ENCODE measurements around the gene CATSPERZ.

Gene CATSPERZ

DNA sequence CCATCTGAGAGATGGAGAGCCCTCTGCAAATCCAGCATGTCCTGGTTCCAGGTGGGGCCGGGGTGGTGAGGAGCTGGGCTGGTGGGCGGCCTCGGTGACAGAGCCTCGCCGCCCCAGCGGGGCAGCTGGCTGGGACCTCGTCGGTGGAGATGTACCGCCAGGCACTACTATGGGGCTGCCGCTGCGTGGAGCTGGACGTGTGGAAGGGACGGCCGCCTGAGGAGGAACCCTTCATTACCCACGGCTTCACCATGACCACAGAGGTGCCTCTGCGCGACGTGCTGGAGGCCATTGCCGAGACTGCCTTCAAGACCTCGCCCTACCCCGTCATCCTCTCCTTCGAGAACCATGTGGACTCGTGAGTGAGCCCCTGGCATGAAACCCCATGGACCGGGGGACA is 41.8 kb upstream of the CATSPERZ start:
- Mint-ChIP-seq H3K36me3 (ENCODE audit: low read depth) (peaks cover 30% of the 10 kb centered on the region), H3K9me3 (no peaks in the 10 kb centered on the region), H3K27me3 (ENCODE audit: low read depth) (no peaks in the 10 kb centered on the region), H3K27ac (no peak overlapping the region), H3K4me3 (no peak overlapping the region), H3K4me1 (no peaks in the 10 kb centered on the region)
- TF ChIP-seq, protein P1, sequence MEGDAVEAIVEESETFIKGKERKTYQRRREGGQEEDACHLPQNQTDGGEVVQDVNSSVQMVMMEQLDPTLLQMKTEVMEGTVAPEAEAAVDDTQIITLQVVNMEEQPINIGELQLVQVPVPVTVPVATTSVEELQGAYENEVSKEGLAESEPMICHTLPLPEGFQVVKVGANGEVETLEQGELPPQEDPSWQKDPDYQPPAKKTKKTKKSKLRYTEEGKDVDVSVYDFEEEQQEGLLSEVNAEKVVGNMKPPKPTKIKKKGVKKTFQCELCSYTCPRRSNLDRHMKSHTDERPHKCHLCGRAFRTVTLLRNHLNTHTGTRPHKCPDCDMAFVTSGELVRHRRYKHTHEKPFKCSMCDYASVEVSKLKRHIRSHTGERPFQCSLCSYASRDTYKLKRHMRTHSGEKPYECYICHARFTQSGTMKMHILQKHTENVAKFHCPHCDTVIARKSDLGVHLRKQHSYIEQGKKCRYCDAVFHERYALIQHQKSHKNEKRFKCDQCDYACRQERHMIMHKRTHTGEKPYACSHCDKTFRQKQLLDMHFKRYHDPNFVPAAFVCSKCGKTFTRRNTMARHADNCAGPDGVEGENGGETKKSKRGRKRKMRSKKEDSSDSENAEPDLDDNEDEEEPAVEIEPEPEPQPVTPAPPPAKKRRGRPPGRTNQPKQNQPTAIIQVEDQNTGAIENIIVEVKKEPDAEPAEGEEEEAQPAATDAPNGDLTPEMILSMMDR (IDR thresholded peaks at IDR 0.05; ENCODE audit: unreplicated experiment in 3 of 3), result no peak

DNA sequence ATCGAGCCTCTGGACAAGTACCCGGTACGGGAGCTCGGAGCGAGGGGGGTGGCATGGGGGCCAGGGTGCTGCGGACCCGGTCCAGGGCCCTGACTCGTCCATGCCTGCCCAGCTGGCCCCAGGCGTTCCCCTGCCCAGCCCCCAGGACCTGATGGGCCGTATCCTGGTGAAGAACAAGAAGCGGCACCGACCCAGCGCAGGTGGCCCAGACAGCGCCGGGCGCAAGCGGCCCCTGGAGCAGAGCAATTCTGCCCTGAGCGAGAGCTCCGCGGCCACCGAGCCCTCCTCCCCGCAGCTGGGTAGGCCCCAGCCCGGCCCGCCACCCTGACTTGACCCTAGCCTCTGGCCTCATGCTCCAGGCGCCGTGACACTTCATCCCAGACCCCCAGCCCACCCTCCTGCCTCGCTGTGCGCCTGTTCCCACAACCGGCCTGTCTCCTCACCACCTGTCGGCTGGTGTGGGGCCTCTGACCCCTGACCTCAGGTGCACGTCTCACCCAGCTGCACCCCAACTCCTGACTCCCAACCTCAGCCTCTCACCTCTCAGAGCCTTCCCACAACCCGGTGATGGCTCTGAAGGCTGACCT is 41.1 kb upstream of the CATSPERZ start:
- H3K4me3 Mint-ChIP-seq, result no peak overlapping the region
- no peaks in the 10 kb centered on the region for H3K4me1 Mint-ChIP-seq
- H3K9me3 Mint-ChIP-seq, result no peaks in the 10 kb centered on the region
- TF ChIP-seq, protein P1 (IDR thresholded peaks at IDR 0.05; ENCODE audit: unreplicated experiment in 3 of 3), result no peak
- H3K27ac Mint-ChIP-seq, result no peak overlapping the region
- peaks cover 27% of the 10 kb centered on the region for H3K36me3 Mint-ChIP-seq (ENCODE audit: low read depth)
- H3K27me3 Mint-ChIP-seq (ENCODE audit: low read depth), result no peaks in the 10 kb centered on the region

DNA sequence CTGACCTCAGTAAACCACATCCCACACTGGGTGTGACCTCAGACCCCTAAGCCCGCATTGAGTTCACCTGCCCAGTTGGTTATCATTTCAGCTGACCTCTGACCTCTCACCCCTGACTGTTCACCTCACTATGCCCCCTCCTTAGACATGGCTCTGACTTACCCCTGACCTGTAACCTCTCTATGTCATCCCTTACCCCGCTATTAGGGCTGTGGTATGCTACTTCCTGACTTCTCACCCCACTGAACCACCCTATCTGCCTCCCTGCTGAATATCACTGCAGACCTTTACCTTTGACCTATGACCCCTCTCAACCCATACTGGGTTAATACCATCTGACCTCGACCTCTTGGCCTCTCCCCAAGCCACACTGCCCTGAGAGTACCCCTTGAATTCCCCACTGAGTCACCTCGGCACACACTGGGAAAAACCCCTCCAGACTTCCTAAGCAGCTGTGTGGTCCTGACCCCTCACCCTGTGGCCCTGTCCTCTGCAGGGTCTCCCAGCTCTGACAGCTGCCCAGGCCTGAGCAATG is 40.6 kb upstream of the CATSPERZ start:
- Mint-ChIP-seq H3K9me3 (no peaks in the 10 kb centered on the region), H3K4me3 (no peak overlapping the region), H3K27ac (no peak overlapping the region), H3K36me3 (ENCODE audit: low read depth) (peaks cover 27% of the 10 kb centered on the region), H3K27me3 (ENCODE audit: low read depth) (no peaks in the 10 kb centered on the region), H3K4me1 (no peaks in the 10 kb centered on the region)
- TF ChIP-seq, protein P1 (IDR thresholded peaks at IDR 0.05; ENCODE audit: unreplicated experiment in 3 of 3), result no peak

DNA sequence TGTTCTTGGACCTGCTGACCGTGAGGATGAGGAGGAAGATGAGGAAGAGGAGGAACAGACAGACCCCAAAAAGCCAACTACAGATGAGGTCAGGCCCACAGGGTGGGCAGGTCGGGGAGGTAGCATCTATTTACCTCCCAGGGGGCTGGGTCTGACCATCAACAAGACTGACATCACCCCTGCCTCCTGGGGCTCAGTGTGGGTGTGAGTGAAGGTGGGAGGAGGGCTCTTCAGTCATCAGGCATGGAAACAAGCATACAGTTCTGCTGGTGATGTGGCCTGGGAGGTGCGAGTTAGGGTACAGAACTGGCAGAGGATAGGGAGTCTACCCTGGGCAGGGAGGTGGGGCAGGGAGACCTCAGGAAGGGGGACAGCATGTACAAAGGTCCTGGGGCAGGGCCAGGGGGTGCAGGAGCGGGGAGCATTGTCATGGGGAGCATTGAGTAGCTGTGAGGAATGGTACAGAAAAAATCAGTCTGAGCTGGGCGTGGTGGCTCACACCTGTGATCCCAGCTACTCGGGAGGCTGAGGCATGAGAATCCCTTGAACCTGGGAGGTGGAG is 39.9 kb upstream of the CATSPERZ start:
- Mint-ChIP-seq H3K4me3 (no peak overlapping the region), H3K27me3 (ENCODE audit: low read depth) (no peaks in the 10 kb centered on the region), H3K9me3 (no peaks in the 10 kb centered on the region), H3K4me1 (no peaks in the 10 kb centered on the region), H3K36me3 (ENCODE audit: low read depth) (peaks cover 27% of the 10 kb centered on the region), H3K27ac (no peak overlapping the region)
- TF ChIP-seq, protein P1 (IDR thresholded peaks at IDR 0.05; ENCODE audit: unreplicated experiment in 3 of 3), result no peak

DNA sequence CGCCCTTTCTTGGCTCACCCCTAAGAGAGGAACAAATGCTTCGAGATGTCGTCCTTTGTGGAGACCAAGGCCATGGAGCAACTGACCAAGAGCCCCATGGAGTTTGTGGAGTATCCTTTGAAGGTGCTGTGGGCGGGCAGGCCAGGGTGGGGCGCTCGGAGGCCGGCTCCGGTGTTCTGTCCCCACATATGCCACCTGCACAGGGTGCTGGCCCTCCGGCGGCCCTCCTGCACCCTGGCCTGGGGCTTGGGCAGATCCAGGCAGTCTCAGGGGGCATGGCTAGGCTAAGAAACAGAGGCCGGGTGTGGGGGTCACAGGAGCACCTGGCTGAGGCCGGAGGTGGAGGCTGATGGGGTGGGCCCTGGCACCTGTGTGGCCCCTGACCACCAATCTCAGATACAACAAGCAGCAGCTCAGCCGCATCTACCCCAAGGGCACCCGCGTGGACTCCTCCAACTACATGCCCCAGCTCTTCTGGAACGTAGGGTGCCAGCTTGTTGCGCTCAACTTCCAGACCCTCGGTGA is 38.5 kb upstream of the CATSPERZ start:
- H3K4me1 Mint-ChIP-seq, result no peaks in the 10 kb centered on the region
- TF ChIP-seq, protein P1 (IDR thresholded peaks at IDR 0.05; ENCODE audit: unreplicated experiment in 3 of 3), result no peak
- H3K9me3 Mint-ChIP-seq, result no peaks in the 10 kb centered on the region
- H3K36me3 Mint-ChIP-seq (ENCODE audit: low read depth), result peaks cover 27% of the 10 kb centered on the region
- H3K27me3 Mint-ChIP-seq (ENCODE audit: low read depth), result no peaks in the 10 kb centered on the region
- no peak overlapping the region for H3K27ac Mint-ChIP-seq
- H3K4me3 Mint-ChIP-seq, result no peak overlapping the region
